Activated CD4-positive, alpha-beta T cell treated with anti-CD3 and anti-CD28 coated beads, Interleukin-2, amount 50 U/mL, for 16 hours (primary cell): ENCODE measurements around the gene ERC2.

Experiments
- DNase-seq: peaks from one replicate; pipeline ENCODE4 v3.0.0-alpha.2; 2020

Gene ERC2

DNA sequence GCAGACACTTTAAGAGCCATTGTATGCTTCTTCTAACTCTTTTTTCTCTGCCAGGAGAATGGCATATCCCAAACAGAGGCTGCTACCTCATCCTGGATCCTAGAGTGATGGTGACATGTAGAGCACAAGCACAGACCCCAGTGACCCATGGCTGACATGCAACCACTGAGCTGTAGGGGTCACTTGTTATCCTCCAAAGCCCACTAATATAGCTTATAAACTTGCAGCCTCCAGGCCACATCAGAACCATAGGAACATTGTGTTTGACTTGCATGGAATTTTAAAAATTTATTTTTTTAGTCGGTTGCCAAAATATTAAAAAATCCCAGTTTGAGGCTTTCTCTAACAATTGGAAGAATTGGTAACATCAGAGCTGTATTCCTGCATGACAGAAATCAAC is 698.2 kb downstream of the ERC2 start:
- DNase-seq, result no peak

DNA sequence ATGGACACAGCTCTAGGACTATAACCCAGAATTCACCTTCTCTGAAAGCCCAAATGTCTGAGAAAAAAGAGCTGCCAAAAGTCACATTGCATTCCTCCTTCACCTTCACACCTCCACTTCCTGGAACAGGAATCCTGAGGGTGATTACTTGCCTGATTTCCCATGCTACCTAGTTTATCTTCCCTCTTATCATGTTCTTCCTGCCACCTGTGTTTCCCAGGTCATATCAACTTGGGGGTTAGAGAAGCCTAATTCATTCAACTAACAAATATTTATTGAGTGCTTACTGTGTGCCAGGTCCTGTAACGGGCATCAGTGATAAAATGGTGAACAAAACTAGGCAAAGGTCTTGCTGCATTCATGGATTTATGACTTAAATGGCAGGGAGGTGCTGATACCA is 701.5 kb downstream of the ERC2 start:
- no peak for DNase-seq

DNA sequence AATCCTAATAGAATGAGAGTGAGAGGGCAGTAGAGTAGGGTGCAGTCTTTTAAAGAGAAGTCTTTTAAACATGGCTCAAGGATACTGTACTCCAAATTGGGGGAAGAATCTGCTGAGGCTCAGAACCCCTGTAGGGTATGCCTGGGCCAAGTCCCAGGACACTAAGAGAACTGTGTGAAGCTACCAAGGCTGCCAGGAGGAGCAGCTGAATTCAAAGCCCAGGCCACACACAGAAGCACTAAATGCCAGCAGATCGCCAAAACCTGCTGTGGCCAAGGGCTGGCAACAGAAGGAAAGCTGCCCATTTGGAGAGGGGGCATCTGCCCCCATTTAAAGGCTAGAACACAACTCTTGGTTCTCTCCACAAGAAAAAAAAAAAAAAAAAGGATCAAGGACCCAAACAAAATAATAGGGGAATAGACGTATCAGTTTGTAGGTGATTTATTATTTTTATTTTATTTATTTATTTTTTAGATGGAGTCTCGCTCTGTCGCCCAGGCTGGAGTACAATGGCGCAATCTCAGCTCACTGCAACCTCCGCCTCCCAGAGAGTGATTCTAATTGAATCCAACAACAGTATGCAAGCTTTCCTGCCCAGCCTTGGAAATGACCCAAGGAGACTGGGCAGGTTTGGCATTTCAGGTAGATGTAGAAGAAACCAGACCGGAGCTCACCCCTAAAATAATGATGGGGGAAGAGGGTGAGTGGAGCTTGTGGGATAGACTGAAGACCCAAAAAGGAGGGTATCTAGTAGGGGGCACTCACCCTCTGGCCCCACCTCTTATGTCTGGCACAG is 702.2 kb downstream of the ERC2 start:
- no peak for DNase-seq

DNA sequence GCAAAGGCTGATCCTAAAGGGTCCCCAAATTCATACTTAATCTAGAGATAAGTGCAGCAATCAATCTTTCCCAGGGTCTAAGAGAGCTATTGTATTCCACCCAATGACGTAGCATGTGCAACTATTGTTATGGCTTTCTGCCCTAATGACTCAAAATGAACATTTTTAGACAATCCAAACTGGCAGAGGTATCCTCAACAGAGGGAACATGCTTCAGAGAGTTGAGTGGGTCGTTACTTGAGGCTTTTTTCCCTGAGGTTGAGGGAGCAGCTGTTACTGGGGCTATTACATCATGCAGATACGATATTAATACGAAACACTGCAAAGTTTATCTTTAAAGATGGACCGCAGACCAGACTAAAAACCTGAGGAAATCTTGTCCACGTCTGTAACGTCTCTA is 702.9 kb downstream of the ERC2 start:
- no peak for DNase-seq

DNA sequence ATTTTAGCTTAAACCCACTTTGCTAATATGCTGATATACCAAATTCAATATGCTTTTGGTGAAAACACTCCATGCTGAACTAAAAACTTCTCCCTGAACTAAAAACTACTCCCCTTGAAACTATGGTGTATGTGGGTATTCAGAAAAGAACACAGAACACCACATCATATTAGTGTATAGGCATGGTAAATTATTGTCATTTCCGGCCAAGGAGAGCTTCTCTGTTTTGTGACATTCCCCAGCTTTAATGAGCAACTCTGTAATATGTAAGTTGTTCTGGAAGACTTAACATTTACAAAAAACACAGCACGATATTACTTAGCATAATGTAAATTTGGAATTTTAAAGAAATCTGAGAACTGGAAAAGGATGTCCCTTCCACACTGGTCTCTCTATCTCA is 711.3 kb downstream of the ERC2 start:
- no peak for DNase-seq

DNA sequence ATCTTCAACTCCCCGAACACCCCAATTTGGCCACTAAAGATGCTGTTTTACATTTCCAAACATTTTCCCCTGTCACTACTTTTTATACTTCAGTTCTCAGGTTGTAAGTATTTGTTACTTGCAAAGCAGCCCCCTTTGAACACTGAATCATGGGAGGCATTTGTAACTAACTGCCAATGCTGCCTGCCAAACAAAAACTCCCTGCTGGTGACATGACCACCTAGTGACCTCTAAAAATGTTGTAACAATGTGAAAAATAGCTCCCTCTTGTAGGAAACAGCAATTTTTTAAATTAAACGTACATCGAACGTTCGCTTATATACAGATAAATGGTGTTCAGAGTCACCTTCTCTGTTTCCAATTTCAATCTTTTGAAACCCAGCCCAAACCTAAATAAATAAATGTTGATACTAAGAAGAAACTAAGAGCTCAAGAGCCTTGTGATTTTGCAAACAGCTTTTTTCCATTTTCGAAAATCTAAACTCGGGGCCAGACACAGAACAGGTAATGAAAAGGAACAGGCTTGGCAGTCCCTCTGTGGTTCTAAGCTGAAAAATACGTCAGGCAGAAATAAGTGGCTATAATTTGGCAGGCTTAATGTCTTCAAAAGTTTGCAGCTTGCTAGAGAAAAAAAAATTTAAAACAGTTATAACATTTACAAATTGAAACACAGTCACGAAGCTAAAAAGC is 712.6 kb downstream of the ERC2 start:
- DNase-seq, result no peak

DNA sequence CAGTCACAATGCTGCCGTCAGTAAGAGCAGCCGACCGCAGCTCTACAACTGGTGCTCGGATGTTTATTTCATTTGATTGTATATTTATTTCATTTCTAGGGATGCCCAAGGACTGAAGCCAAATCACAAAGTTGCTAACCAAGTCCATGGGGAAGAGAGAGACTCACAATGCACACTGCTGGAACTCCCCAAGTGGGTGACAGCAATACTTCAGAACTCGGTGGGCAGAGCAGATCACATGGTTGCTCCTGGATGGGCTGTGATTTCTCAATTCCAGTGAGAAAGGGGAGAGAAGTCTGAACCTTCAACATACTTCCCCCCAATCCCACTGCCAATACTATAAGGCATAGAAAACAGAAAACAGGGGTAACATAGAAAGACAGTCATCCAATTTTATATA is 715.4 kb downstream of the ERC2 start:
- no peak for DNase-seq

DNA sequence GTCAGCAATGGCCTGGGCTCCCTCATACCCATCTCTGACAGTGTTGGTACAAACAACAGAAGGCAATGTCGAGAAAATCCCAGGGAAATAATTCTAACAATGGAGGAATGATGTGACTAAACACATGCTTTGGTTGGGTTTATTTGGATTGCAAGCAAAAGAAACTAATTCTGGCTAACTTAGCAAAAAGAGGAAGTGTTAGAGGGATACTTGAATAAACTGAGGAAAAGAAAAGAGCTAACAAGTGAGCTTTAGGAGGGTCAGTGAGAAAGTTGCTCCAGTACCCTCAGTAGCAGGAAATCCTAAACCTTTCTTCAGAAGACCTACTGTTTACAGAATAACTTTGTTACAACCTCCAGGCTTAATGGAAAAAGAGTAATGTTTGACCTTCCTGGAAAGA is 716.5 kb downstream of the ERC2 start:
- no peak for DNase-seq

DNA sequence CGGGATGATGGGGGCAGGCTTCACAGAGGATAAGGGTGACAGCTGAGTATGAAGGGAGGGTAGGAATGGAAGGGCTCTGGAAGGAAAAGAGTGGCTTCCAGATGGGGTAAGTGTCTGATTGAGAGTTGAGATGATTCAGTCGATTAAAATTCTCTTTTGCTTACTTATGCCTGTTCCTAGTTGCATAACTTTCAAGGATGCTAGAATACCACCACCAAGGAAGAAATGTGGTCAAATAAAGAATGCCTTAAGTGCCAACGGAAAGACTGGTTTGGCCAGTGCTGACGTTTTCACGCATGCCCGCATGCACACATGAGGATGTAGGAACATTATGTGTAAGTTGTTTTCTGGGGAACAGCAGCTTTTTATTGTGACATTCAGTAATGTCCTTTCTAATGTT is 717.7 kb downstream of the ERC2 start:
- no peak for DNase-seq

DNA sequence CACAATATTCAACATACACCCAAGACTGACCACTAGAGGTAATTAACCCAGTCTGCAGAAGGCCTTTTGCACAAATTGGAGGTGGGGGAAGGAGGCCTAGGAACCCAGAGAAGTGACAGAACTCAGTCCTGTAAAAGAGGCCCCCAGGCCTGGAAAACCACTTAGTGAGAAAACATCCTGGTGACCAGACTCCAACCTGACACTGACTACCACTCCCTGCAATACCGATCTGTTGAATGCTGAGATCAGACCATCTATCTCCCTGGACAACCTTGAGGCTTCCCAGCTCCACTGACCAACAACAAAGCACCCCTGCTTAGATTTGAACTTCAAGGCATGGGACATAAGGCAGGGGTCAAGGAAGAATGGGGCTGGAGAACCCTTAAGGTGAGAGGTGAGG is 719.2 kb downstream of the ERC2 start:
- no peak for DNase-seq

DNA sequence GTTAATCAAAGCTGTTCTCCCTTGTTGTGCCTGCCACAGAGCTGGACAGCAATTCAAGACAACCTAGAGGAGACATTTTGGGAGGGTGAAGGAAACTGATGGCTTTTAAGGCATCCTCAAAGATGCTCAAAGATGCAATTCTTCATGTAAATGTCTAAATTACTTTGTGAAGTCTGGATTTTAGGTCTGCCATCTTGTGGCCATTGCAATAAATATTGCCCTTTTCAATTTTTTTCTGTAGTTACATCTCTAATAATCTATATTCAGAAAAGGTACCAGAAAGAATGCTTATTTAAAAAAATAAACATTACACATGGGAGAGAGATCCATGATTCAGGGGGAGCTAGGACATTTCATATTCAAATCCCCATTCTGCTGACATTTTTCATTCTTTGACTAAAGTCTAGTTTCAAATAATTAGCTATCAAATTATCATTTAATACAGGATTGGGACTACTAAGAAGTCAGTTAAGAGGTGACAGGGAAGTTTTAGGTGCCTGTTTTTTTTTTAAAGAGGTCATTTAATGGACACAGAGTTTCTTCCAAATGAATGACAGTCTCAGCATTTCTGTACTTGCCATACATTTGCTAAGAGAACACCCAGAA is 721.4 kb downstream of the ERC2 start:
- DNase-seq, result no peak

DNA sequence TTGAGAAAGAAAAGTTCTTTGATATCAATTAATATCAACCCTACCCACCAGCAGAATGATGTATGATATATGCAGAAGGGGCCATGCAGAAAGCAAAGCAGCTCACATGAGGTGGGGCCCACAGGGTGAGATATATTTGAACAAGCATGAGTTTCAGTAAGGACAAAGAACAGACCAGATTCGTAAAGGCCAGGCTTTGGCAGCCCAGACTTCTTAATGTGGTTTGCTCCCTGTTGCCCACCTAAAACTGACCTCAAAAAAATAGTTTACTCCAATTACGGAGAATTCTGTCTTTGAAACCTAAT is 725.5 kb downstream of the ERC2 start:
- DNase-seq, result no peak

DNA sequence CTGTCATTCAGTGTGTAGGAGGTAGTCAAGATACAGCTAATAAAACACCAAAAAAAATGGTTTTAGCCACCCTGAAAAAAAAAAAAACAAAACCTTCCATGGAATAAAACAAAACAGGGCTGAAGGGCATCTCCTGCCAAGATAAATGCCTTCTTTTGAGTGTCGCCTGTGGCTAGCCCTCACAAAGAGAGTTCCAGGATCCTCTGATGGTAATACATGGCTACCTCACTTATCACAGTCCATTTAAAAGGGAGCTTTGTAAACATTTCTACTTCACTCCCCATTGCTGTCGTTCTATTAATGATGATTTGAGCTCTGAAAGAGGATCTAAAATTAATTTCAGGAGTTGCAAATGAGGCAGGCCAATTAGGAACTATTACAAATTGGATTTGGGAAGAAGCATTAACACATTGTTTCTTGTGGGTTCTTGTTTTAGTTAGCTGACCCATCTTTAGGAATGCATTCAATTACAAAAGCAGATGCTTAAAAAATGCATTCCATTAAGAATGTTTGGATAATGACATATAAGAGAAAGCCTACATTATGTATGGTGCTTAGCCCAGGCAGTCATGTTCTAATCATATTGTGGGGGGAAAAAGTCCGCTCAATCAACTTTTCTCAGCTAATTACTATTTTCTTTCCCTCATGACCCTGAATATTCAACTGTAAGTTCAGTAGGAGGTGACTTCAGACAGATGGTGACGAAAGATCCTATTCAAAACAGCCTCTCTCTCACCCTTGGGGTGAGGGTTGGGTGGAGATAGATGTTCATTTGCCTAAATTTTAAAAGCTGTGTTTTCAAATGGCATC is 726.0 kb downstream of the ERC2 start:
- DNase-seq, result no peak

DNA sequence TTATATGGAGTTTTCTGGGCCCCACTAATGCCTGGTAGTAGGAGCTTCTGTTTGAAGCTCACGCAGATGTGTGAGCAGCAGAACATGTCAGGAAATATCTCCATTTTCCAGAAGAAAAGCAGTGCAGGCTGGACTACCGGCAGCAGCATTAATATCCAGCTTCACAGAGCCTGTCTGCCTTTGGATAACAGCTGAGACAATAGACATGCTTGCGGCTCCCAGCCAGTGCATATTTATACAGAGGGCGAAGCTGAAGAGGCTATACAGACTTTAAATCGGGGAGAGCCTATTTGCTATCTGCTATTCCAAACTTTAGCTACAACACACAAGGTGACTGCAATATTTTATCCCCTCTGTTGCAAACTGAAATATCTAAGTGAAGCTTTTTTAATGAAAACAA is 731.1 kb downstream of the ERC2 start:
- no peak for DNase-seq

DNA sequence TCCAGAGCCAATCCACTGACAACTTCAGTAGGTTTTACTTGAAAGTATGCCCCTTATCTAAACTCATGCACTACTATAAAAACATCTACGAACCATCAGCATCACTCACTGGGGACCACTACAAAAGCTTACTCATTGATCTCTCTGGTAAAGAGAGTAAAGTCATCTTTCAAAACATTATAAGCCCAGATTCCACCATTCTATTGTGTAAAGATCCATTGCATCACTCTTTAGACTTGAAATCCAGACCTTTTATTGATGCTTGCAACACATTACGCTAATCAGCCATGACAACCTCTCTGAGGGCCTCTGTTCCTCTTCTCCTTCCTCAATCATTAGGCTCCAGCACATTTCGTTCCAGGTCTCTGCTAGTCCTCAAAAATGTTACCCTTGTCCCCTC is 732.3 kb downstream of the ERC2 start:
- DNase-seq, result no peak

DNA sequence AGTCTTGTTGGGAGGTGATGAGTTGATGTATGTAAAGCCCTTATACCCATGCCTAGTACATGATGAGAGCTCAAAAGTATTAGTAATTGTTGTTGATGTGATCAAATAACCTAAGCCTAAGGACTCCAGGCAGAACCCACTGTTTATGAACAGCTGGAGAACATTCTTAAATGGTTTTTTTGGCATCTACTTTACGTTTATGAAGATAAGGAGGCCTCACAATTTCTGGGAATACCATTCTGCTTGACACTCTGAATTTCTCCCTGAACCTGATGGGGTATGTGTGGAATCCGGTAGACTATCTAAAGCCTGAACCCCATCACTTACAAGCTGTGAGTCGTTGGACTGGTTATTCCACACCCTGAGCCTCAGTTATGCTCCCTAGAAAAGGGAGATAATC is 736.5 kb downstream of the ERC2 start:
- DNase-seq, result no peak

DNA sequence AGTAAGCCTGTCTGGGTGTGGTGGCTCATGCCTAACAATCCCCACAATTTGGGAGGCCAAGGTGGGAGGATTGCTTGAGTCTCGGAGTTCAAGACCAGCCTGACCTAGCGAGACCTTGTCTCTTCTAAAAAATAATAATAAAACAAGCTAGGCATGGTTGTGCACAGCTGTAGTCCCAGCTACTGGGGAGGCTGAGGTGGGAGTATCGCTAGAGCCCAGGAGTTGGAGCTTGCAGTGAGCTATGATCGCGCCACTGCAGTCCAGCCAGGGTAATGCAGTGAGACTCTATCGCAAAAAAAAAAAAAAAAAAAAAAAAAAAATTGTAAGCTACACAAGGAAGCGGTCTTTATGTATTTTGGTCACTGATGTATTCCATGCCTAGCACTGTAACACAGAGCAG is 738.7 kb downstream of the ERC2 start:
- DNase-seq, result no peak

DNA sequence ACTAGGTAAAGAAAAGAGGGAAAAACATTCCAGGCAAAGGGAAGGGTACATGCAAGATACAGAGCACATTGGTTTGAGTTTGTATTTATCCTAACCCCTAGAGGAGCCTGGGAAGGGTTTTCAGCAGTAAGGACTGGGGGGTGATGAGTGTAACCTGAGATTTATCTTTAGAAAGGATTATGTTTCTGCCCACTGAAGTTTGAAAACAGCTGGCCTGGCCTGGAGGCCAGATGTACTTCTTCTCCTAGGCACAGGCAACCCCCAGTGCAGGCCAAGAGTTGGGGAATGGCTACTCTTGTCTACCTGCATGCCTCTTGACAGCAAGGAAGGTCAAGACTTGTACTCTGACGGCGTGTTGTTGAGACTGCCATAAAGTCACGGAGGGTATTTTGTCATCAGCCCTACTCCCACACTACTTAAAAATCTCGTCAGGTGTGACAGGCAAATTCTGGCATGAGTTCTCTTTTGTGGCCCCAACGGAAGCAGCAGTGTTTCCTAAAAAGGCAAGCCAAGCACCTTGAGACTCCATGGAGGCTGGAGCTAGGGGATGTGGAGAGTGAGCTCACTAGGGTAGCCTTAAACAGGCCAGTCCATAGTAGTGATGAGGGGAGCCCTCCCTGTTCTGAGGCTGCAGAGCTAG is 739.7 kb downstream of the ERC2 start:
- DNase-seq, result no peak

DNA sequence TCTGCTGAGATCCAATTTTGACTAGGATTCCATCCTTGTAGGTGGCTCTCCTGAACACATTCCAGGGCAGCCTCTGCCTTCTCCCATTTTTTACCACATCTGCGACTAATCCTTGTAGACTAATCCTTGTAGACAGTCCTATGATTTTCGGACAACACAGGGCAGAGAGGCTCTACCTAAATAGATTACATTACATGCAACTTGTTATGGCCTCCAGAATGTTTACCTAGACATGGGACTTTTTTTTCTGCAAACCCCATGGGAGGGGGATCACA is 741.8 kb downstream of the ERC2 start:
- no peak for DNase-seq

DNA sequence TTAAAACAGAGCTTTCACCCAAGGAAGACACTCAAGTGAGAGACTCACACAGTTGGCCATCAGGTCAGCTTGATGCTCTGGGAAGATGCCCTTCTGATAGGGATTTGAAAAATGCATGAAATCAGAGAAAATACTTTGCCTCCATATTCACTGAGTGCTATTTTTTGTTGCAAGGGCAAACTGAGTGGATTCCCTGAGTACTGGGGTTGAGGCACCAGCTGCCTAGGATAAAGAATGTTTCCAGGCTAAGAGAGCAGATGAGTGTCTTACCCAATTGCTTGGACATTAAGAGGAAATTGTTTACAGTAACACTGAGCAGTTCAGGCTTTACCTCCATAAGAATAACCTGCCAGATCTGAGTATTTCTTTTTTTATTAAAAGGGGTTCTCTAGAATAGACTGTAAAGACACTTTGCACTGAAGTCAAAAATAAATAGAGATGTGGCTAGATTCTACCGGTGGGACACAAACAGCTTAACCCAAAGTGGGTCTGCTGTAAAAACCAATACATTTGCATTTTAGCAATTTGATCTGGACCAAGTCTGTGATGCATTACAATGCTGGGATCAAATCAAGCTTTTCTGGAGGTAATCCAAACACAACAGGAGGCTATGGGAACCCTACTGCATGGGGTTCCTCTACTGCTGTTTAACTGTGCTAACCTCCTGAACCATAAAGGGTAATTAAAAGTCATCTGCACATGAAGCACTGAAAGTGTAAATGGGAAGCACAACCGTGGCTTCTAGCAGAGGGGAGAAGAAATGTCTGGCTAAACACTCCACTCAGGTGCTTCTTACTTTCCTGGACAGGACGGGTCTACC is 742.4 kb downstream of the ERC2 start:
- DNase-seq, result no peak

DNA sequence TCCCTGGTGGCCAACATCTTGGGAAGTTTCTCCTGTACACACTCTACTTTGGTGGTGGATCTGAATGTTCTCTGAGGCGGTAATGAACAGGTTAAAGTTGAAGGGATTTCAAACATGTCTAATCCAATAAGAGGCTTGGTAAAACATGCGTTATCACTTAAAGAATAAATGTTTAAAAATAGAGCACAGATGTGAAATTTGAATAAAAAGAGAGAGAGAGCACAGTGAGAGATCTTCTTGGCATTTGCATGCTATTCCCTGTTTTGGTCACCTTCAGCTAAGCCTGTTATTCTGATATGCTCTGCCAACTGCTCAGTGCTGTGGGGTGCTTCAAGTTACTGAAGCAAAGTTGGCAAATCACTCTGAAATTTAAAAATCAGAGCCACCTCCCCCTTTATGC is 743.4 kb downstream of the ERC2 start:
- DNase-seq, result no peak

DNA sequence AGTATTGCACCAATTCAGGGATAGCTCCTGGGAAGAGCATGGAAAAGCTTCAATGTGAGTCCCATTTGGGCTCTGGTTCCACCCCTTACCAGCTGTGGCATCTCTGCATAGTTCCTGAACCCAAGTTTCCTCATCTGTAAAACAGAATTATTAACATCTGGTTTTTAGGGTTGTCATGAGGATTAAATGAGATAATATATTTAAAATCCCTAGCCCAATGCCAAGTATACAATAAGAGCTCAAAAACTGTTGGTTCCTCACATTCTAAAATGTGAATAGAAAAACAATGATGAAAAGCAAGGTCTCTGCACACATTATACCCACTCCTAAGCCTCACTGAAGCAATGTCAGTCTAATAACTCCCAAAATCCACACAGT is 743.9 kb downstream of the ERC2 start:
- no peak for DNase-seq
